ENCODE measurements around the gene APMAP. TPM values are rescaled to one million over a fixed set of nuclear protein-coding genes. Genes with fewer than 3 reads are reported as not detected.

Gene APMAP
- 10 to 100 TPM; 52.4 to 73.3 TPM for total RNA-seq
- 10 to 100 TPM; 40.8 to 87.0 TPM for polyA plus RNA-seq
- long read RNA-seq, donor 1, transcript APMAP-201 (9 exons, 2,430 nt), result major isoform, 33 of 33 reads
- long read RNA-seq, donor 1, partial matches to known transcripts, result 0 of 33 reads
- long read RNA-seq, donor 1, other reads (novel, unspliced or antisense), result 0 of 33 reads
- long read RNA-seq, donor 2, transcript APMAP-201 (9 exons, 2,430 nt), result major isoform, 6 of 6 reads
- long read RNA-seq, donor 2, partial matches to known transcripts, result 0 of 6 reads
- long read RNA-seq, donor 2, other reads (novel, unspliced or antisense), result 0 of 6 reads
- long read RNA-seq, donor 3, transcript APMAP-201 (9 exons, 2,430 nt), result major isoform, 20 of 20 reads
- long read RNA-seq, donor 3, partial matches to known transcripts, result 0 of 20 reads
- long read RNA-seq, donor 3, other reads (novel, unspliced or antisense), result 0 of 20 reads
- long read RNA-seq, donor 4, transcript APMAP-201 (9 exons, 2,430 nt), result major isoform, 10 of 10 reads
- long read RNA-seq, donor 4, partial matches to known transcripts, result 0 of 10 reads
- long read RNA-seq, donor 4, other reads (novel, unspliced or antisense), result 0 of 10 reads
- long read RNA-seq, donor 5, transcript APMAP-201 (9 exons, 2,430 nt), result major isoform, 39 of 54 reads
- long read RNA-seq, donor 5, partial matches to known transcripts, result 15 of 54 reads
- long read RNA-seq, donor 5, other reads (novel, unspliced or antisense), result 0 of 54 reads

DNA sequence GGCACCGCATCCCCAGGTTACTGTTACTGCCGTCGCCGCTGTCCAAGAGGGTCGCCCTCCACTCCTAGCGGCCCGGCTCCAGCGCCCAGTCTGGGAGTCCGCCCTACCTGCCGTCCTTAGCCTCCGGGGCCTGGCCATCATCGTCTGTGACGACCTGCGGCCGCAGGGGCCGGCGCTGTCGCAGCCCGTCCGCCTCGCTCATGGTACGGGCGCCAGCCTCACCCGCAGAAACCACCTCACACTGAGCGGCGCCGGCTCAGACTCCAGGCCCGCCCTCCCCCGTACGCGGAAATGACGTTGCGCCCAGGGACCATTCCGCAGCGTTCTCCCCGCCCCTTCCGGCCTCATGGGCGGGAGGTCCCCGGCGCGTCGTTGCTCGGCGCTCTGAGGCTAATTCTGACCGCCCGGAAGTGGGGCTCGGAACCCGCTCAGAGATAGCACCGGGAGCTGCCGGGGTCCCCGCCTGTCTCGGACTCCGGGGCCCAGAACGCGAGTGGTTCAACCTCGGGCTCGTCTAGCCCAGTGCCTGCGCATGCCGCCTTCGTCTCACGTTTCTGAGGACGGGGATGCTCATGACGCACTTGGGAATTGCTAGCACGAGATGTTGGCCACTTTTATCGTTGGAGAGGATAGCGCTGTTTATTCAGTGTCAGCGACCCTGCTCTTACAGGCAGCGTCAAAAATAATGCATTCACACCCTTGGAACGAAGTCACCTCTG is at the start of gene APMAP:
APMAP (minus strand) TSS at position 265 of the 719 bp plus-strand sequence; CDS start at position 202, 63 bp downstream.
- 0% methylated on average over 63 to 69 of the region's 69 CpGs for WGBS, 2 donors
- TF ChIP-seq, protein P1, sequence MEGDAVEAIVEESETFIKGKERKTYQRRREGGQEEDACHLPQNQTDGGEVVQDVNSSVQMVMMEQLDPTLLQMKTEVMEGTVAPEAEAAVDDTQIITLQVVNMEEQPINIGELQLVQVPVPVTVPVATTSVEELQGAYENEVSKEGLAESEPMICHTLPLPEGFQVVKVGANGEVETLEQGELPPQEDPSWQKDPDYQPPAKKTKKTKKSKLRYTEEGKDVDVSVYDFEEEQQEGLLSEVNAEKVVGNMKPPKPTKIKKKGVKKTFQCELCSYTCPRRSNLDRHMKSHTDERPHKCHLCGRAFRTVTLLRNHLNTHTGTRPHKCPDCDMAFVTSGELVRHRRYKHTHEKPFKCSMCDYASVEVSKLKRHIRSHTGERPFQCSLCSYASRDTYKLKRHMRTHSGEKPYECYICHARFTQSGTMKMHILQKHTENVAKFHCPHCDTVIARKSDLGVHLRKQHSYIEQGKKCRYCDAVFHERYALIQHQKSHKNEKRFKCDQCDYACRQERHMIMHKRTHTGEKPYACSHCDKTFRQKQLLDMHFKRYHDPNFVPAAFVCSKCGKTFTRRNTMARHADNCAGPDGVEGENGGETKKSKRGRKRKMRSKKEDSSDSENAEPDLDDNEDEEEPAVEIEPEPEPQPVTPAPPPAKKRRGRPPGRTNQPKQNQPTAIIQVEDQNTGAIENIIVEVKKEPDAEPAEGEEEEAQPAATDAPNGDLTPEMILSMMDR (IDR thresholded peaks at IDR 0.05; ENCODE audit: control extremely low read depth, extremely low read depth), result no peak
- Histone ChIP-seq H3K27me3 (ENCODE audit: control insufficient read depth in 3 of 3, insufficient read depth in 3 of 3, low read length in 2 of 3) (no peaks in the 10 kb centered on the region), H3K9me3 (ENCODE audit: control insufficient read depth in 4 of 4, insufficient read depth in 3 of 4, low read length in 3 of 4) (no peaks in the 10 kb centered on the region), H3K4me3 (peak within 1 kb of the TSS; percentile 74), H3K9ac (ENCODE audit: insufficient read depth in 1 of 2, low read length in 2 of 2) (peak within 1 kb of the TSS; percentile 73 to 95), H3K4me1 (ENCODE audit: control insufficient read depth in 5 of 5, insufficient read depth in 5 of 5, low read length in 5 of 5) (peaks cover 0 to 20% (median 6%) of the 10 kb centered on the region in 5 donors), H3K27ac (ENCODE audit: low read depth in 1 of 2, low read length in 1 of 2) (peak within 1 kb of the TSS; percentile 78 to 98), H3K36me3 (ENCODE audit: control insufficient read depth in 4 of 4, insufficient read depth in 4 of 4, low read length in 4 of 4) (peaks cover 0 to 2% (median 0%) of the 10 kb centered on the region in 4 donors)
- DNase-seq (peak; percentile 95 to 97 (median 96)), ATAC-seq (ENCODE audit: insufficient read depth, low FRiP score) (peak; percentile 97)

DNA sequence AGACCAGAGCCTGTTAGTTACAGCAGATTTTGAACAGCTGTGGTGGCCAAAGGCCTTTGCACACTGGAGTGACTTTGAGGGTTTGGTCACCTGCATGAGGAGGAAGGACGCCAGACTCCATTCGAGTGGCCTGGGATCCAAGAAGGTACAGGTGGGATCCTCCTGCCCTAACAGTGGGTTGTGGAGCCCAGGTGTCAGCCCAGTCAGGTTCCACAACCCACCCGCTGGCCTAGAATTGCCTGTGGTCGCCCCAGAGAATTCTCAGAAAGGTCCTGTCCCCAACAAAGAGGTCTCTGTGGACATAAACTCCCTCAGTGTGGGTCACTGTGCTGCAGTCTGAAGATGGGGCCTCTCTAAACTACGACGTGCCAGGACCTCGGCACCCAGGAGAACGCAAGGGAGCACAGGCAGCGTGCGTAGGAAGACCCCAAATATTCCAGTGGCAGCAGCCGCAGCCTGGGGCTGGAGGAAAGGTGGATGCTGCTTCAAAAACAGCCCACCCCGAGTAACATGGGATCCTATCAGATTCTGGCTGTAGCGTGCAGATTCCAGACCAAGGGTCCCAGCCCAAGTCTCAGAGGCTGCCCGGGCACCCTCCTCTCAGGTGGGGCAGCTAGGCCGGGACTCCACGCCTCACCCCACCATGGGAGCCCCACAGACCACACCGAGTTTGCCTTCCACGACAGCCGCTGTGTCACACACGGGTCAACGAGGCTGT is 49.4 kb upstream of the APMAP start:
- H3K27me3 ChIP-seq (ENCODE audit: control insufficient read depth in 3 of 3, insufficient read depth in 3 of 3, low read length in 2 of 3), result no peaks in the 10 kb centered on the region
- H3K9ac ChIP-seq (ENCODE audit: insufficient read depth in 1 of 2, low read length in 2 of 2), result no peak overlapping the region
- no peak overlapping the region for H3K4me3 ChIP-seq
- peak overlapping the region; percentile 13 to 77 for H3K27ac ChIP-seq (ENCODE audit: low read depth in 1 of 2, low read length in 1 of 2)
- peaks cover 0 to 14% (median 8%) of the 10 kb centered on the region in 4 donors for H3K36me3 ChIP-seq (ENCODE audit: control insufficient read depth in 4 of 4, insufficient read depth in 4 of 4, low read length in 4 of 4)
- H3K9me3 ChIP-seq (ENCODE audit: control insufficient read depth in 4 of 4, insufficient read depth in 3 of 4, low read length in 3 of 4), result no peaks in the 10 kb centered on the region
- DNase-seq, result no peak
- TF ChIP-seq, protein P1 (IDR thresholded peaks at IDR 0.05; ENCODE audit: control extremely low read depth, extremely low read depth), result no peak
- peaks cover 18 to 62% (median 39%) of the 10 kb centered on the region in 5 donors for H3K4me1 ChIP-seq (ENCODE audit: control insufficient read depth in 5 of 5, insufficient read depth in 5 of 5, low read length in 5 of 5)
- ATAC-seq (ENCODE audit: insufficient read depth, low FRiP score), result no peak
- 88 to 89% methylated on average over 21 of the region's 21 CpGs for WGBS, 2 donors

GRCh38 chr20:25040438-25040831 is 47.9 kb upstream of the APMAP start:
- ATAC-seq (ENCODE audit: insufficient read depth, low FRiP score), result no peak
- 33 to 68% methylated on average over 6 of the region's 6 CpGs for WGBS, 2 donors
- Histone ChIP-seq H3K9me3 (ENCODE audit: control insufficient read depth in 4 of 4, insufficient read depth in 3 of 4, low read length in 3 of 4) (no peaks in the 10 kb centered on the region), H3K36me3 (ENCODE audit: control insufficient read depth in 4 of 4, insufficient read depth in 4 of 4, low read length in 4 of 4) (peaks cover 0 to 6% (median 2%) of the 10 kb centered on the region in 4 donors), H3K4me3 (no peak overlapping the region), H3K4me1 (ENCODE audit: control insufficient read depth in 5 of 5, insufficient read depth in 5 of 5, low read length in 5 of 5) (peaks cover 18 to 58% (median 52%) of the 10 kb centered on the region in 5 donors), H3K27me3 (ENCODE audit: control insufficient read depth in 3 of 3, insufficient read depth in 3 of 3, low read length in 2 of 3) (no peaks in the 10 kb centered on the region), H3K9ac (ENCODE audit: insufficient read depth in 1 of 2, low read length in 2 of 2) (no peak overlapping the region), H3K27ac (ENCODE audit: low read depth in 1 of 2, low read length in 1 of 2) (peak overlapping the region; percentile 86 to 93)
- TF ChIP-seq, protein P1 (IDR thresholded peaks at IDR 0.05; ENCODE audit: control extremely low read depth, extremely low read depth), result no peak
- peak; percentile 64 to 81 (median 69) for DNase-seq

All from lung (tissue), 16 donors.